HG02840 (cell line): Measurements from ENCODE around the gene LRRC55.

Experiments
- ATAC-seq: cut with Tn5 transposase; IDR thresholded peaks from one replicate; pipeline ENCODE4 v1.9.1; 2021; ENCODE audit warnings: mild to moderate bottlenecking, moderate library complexity, moderate number of reproducible peaks; ENCODE audit not compliant: unreplicated experiment, low FRiP score

The LRRC55 gene

GRCh38 chr11:57199330-57199729 lies 17.6 kb downstream of the LRRC55 start:
- no peak for ATAC-seq

GRCh38 chr11:57200917-57201316 lies 19.2 kb downstream of the LRRC55 start:
- no peak for ATAC-seq

GRCh38 chr11:57202281-57202680 lies 20.5 kb downstream of the LRRC55 start:
- no peak for ATAC-seq

- no peak for ATAC-seq
Observed at GRCh38 chr11:57203359-57203758, 21.6 kb downstream of the LRRC55 start.

GRCh38 chr11:57203882-57204480 lies 22.2 kb downstream of the LRRC55 start:
- no peak for ATAC-seq

- ATAC-seq: no peak
Observed at GRCh38 chr11:57205041-57205641, 23.4 kb downstream of the LRRC55 start.

GRCh38 chr11:57207168-57207567 lies 25.4 kb downstream of the LRRC55 start:
- no peak for ATAC-seq

- ATAC-seq: no peak
Observed at GRCh38 chr11:57210781-57211180, 29.0 kb downstream of the LRRC55 start.

GRCh38 chr11:57213342-57214097 lies 31.8 kb downstream of the LRRC55 start:
- ATAC-seq: no peak

GRCh38 chr11:57214098-57214417 lies 32.3 kb downstream of the LRRC55 start:
- ATAC-seq: no peak

GRCh38 chr11:57214494-57214893 lies 32.7 kb downstream of the LRRC55 start:
- ATAC-seq: no peak

- no peak for ATAC-seq
Observed at GRCh38 chr11:57216463-57216862, 34.7 kb downstream of the LRRC55 start.

GRCh38 chr11:57217053-57217452 lies 35.3 kb downstream of the LRRC55 start:
- ATAC-seq: no peak

- ATAC-seq: no peak
Observed at GRCh38 chr11:57219021-57219627, 37.4 kb downstream of the LRRC55 start.

- no peak for ATAC-seq
Observed at GRCh38 chr11:57222239-57222638, 40.5 kb downstream of the LRRC55 start.

GRCh38 chr11:57223601-57224000 lies 41.8 kb downstream of the LRRC55 start:
- ATAC-seq: no peak

- ATAC-seq: no peak
Observed at GRCh38 chr11:57224128-57224527, 42.4 kb downstream of the LRRC55 start.

GRCh38 chr11:57224537-57224936 lies 42.8 kb downstream of the LRRC55 start:
- ATAC-seq: no peak

- ATAC-seq: no peak
Observed at GRCh38 chr11:57228600-57228999, 46.8 kb downstream of the LRRC55 start.

GRCh38 chr11:57230316-57230715 lies 48.6 kb downstream of the LRRC55 start:
- no peak for ATAC-seq

GRCh38 chr11:57230791-57231538 lies 49.2 kb downstream of the LRRC55 start:
- ATAC-seq: no peak
